Endothelial cell of umbilical vein (primary cell): ENCODE measurements around the gene LRRC61. TPM values are rescaled to one million over a fixed set of nuclear protein-coding genes. Genes with fewer than 3 reads are reported as not detected.

ENCODE experiments used
- BruUV-seq: library from RNA; stranded (reverse); fragments of 400-500 nt; replicated peaks from 2 replicates; lab custom pipeline; 2021; lab: Mats Ljungman, UMichigan
- CTCF ChIA-PET: fragments of 300-600, 350-600 bp; sonication (Branson Sonifier 250); formaldehyde crosslinking; loops from one replicate; lab custom pipeline; 2021; ENCODE audit warnings: antibody characterized with exemption, inconsistent platforms; lab: Charles Lee
- POLR2A ChIA-PET: fragments of 300-600, 350-600 bp; sonication (Branson Sonifier 250); formaldehyde crosslinking; loops from one replicate; lab custom pipeline; 2021; ENCODE audit warnings: antibody characterized with exemption, inconsistent platforms; lab: Charles Lee
- DNase-seq: peaks from one replicate; pipeline ENCODE4 v3.0.0-alpha.2; 2011; ENCODE audit warnings: low read depth, low spot score
- FAIRE-seq: peaks from 2 replicates; lab custom pipeline; 2011; peaks lifted over from hg19 to GRCh38; lab: Jason Lieb, UNC
- H2AFZ ChIP-seq: 2 replicates; pipeline ENCODE4 v1.6.0; 2012; ENCODE audit warnings: low read depth, low read length, control low read depth, inconsistent platforms
- H3K27ac ChIP-seq: 2 replicates; pipeline ENCODE4 v1.5.1; 2011; ENCODE audit warnings: low read depth, mild to moderate bottlenecking, control low read depth, low read length, moderate library complexity; ENCODE audit not compliant: insufficient read depth
- H3K27me3 ChIP-seq, 2 experiments: 2 replicates each; pipeline versions ENCODE4 v1.6.0 to v1.6.1; 2011; ENCODE audit warnings: low read length in 2 of 2, mixed read lengths in 1 of 2; ENCODE audit not compliant: control insufficient read depth in 2 of 2, insufficient read depth in 2 of 2
- H3K36me3 ChIP-seq, 2 experiments: 2 replicates in 1 of 2; 3 replicates in 1 of 2; pipeline ENCODE4 v1.5.1; 2011; ENCODE audit warnings: low read length in 2 of 2, mild to moderate bottlenecking in 1 of 2, moderate library complexity in 1 of 2; ENCODE audit not compliant: control insufficient read depth in 2 of 2, insufficient read depth in 2 of 2; ENCODE audit errors: extremely low read depth in 1 of 2
- H3K4me1 ChIP-seq: 3 replicates; pipeline ENCODE4 v1.5.1; 2011; ENCODE audit warnings: mild to moderate bottlenecking, low read length; ENCODE audit not compliant: control insufficient read depth, insufficient read depth; ENCODE audit errors: extremely low read depth
- H3K4me2 ChIP-seq: 2 replicates; pipeline ENCODE4 v1.6.1; 2011; ENCODE audit warnings: low read length, control low read depth, mixed read lengths; ENCODE audit not compliant: insufficient read depth
- H3K4me3 ChIP-seq, 3 experiments: fragments of 200-600 bp in 1 of 3; sonication (generic), shearing (Covaris generic) in 1 of 3; replicated peaks in 1 of 3; 2 replicates each; pipeline ENCODE4 v1.5.1; 2011 to 2016; ENCODE audit warnings: control low read depth in 3 of 3, low read length in 3 of 3, mild to moderate bottlenecking in 2 of 3, inconsistent platforms in 1 of 3, low read depth in 1 of 3, moderate library complexity in 1 of 3; ENCODE audit not compliant: insufficient read depth in 1 of 3
- H3K79me2 ChIP-seq: 2 replicates; pipeline ENCODE4 v1.6.0; 2012; ENCODE audit warnings: low read length, inconsistent platforms; ENCODE audit not compliant: control insufficient read depth, insufficient read depth
- H3K9ac ChIP-seq: replicated peaks from 2 replicates; pipeline ENCODE3; 2011; ENCODE audit warnings: low read length, control low read depth; ENCODE audit not compliant: insufficient read depth; ENCODE audit errors: extremely low read depth
- H3K9me1 ChIP-seq: replicated peaks from 3 replicates; pipeline ENCODE4 v1.6.0; 2011; ENCODE audit warnings: mild to moderate bottlenecking, low read length; ENCODE audit not compliant: control insufficient read depth, insufficient read depth; ENCODE audit errors: extremely low read depth
- H3K9me3 ChIP-seq: replicated peaks from 2 replicates; pipeline ENCODE4 v1.5.1; 2012; ENCODE audit warnings: low read length, inconsistent platforms; ENCODE audit not compliant: control insufficient read depth, insufficient read depth
- H4K20me1 ChIP-seq: replicated peaks from 2 replicates; pipeline ENCODE3; 2011; ENCODE audit warnings: mild to moderate bottlenecking, low read length; ENCODE audit not compliant: control insufficient read depth, insufficient read depth; ENCODE audit errors: extremely low read depth
- FOS ChIP-seq: IDR thresholded peaks from 2 replicates; pipeline ENCODE4 v1.6.1; 2011; ENCODE audit warnings: mild to moderate bottlenecking, low read length, moderate library complexity, borderline replicate concordance; ENCODE audit not compliant: insufficient read depth
- GATA2 ChIP-seq: IDR thresholded peaks from 2 replicates; pipeline ENCODE4 v1.7.0; 2011; ENCODE audit warnings: low read depth, mild to moderate bottlenecking, moderate library complexity, mixed read lengths, low read length; ENCODE audit not compliant: insufficient read length, insufficient read depth
- MYC ChIP-seq: IDR thresholded peaks from one replicate; pipeline ENCODE4 v1.6.1; 2011; ENCODE audit warnings: mild to moderate bottlenecking, low read depth, low read length
- POLR2A ChIP-seq: IDR thresholded peaks from 2 replicates; pipeline ENCODE4 v1.6.1; 2012; ENCODE audit warnings: low read depth, mild to moderate bottlenecking, control low read depth, low read length
- POLR2AphosphoS5 ChIP-seq: IDR thresholded peaks from 2 replicates; pipeline ENCODE4 v1.6.1; 2012; ENCODE audit warnings: low read depth, mild to moderate bottlenecking, control low read depth, low read length, moderate library complexity; ENCODE audit not compliant: insufficient read depth
- dilution Hi-C: fragments of 300-500 bp; cut with MboI; formaldehyde crosslinking; loops from one replicate; pipeline ENCODE4 v1.15.0; 2019; ENCODE audit warnings: low sequenced_read_pairs; ENCODE audit not compliant: extremely low pct_ligation_motif_present
- intact Hi-C: fragments of 100-400 bp; cut with micrococcal nuclease; formaldehyde crosslinking; loops from one replicate; pipeline ENCODE4 v1.10.0; 2022
- polyA plus RNA-seq, 4 experiments: library from polyadenylated mRNA; depleted of rRNA in 3 of 4; stranded (reverse) in 3 of 4; unstranded in 1 of 4; fragments of >200 nt; gene quantifications; 2 replicates each; pipeline versions ENCODE4 v1.2.1 to v1.2.3, GENCODE V29; 2011 to 2012; ENCODE audit warnings: missing spikeins in 1 of 4
- total RNA-seq: library from RNA; stranded (reverse); gene quantifications from 2 replicates; pipeline ENCODE4 v1.2.3, GENCODE V29; 2021
- TF ChIP-seq, protein P1 (sequence below): IDR thresholded peaks from 2 replicates; pipeline ENCODE4 v1.6.1; 2011; ENCODE audit not compliant: insufficient read depth, insufficient read length
- TF ChIP-seq, protein P2 (sequence below), 2 donors: IDR thresholded peaks; 1 replicate in 1 of 2; 2 replicates in 1 of 2; pipeline ENCODE4 v1.5.1; 2011; ENCODE audit warnings: low read length in 2 of 2, mild to moderate bottlenecking in 2 of 2, moderate library complexity in 2 of 2, control low read depth in 1 of 2, inconsistent platforms in 1 of 2, low read depth in 1 of 2; ENCODE audit not compliant: insufficient read depth in 1 of 2; ENCODE audit errors: extremely low read depth in 1 of 2

LRRC61 gene
- total and polyA plus RNA-seq, 2 donors (not counting 3 experiments of a cell fraction or from before 2014, with no cell fraction given) = 0.72 TPM; not detected in 1

DNA sequence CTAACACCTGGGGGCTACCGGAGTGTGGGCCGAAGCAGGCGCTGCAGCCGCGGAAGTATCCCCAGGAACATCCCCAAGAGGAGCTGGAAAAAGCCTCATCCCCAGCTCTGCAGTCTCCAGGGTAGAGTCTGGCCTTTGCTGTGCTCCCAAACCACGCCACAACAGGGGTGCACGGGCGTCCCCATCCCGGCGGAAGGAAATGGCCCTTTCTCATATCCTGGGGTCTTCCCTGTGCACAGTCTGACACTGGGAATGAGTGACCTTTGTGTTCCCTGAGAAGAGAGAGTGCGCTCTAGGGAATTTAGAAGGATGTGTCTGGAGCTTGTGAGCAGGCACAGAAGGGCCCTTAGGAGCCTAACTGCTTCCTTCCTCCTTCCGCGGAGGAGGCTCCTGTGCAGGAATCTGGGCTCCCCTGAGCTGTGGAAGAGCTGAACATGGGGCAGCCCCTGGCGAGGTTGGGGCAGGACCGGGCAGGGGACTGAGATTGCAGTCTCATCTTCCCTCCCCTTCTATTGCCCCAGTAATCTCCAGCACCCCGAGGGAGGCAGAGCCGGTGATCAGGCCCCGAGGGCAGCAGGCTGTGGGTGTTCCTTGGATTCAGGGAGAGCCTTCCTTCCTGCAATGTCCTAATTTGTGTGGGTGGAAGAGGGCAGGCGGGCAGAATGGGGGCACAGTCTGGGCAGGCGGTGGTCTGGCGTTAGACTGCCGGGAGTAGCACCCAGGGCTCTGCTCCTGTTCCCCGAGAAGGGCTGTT, 46.8 kb downstream of the LRRC61 start:
- DNase-seq = peak; percentile 25
- no peak overlapping the region for H2AFZ ChIP-seq
- H3K27me3 ChIP-seq = no peaks in the 10 kb centered on the region
- H3K9me3 ChIP-seq = no peaks in the 10 kb centered on the region
- peak overlapping the region; percentile 84 for H3K9ac ChIP-seq
- no peaks in the 10 kb centered on the region for H3K9me1 ChIP-seq
- intact Hi-C loops (loop anchor here (1.0 to 10.0 kb wide), 4 partner anchors 9 to 622 kb away; partner anchors contain the start of genes GIMAP4, GIMAP6, NOS3 and ZNF775), dilution Hi-C loops (no loop called here)
- peak overlapping the region; percentile 57 for H3K27ac ChIP-seq
- H3K4me2 ChIP-seq = peak overlapping the region; percentile 38
- peaks cover 17% of the 10 kb centered on the region for H3K4me1 ChIP-seq
- ChIA-PET CTCF (interaction anchor here (0.7 to 2.5 kb wide), 11 partner anchors 9 to 619 kb away, joined by 3 to 16 read pairs (median 3); partner anchors contain the start of gene ZNF775), POLR2A (interaction anchor here (2.4 kb wide), 1 partner anchor 9 kb away, joined by 13 read pairs; the partner anchor contains the start of gene ZNF775)
- no peak for FAIRE-seq
- no peaks in the 10 kb centered on the region for H4K20me1 ChIP-seq
- peaks cover 15 to 37% of the 10 kb centered on the region in 2 experiments for H3K36me3 ChIP-seq
- BruUV-seq = TSS peak; percentile 14
- TF ChIP-seq GATA2 = no peak
- TF ChIP-seq POLR2AphosphoS5 = no peak
- no peak for TF ChIP-seq FOS
- TF ChIP-seq, protein P1, sequence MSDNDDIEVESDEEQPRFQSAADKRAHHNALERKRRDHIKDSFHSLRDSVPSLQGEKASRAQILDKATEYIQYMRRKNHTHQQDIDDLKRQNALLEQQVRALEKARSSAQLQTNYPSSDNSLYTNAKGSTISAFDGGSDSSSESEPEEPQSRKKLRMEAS = no peak
- TF ChIP-seq, protein P2, sequence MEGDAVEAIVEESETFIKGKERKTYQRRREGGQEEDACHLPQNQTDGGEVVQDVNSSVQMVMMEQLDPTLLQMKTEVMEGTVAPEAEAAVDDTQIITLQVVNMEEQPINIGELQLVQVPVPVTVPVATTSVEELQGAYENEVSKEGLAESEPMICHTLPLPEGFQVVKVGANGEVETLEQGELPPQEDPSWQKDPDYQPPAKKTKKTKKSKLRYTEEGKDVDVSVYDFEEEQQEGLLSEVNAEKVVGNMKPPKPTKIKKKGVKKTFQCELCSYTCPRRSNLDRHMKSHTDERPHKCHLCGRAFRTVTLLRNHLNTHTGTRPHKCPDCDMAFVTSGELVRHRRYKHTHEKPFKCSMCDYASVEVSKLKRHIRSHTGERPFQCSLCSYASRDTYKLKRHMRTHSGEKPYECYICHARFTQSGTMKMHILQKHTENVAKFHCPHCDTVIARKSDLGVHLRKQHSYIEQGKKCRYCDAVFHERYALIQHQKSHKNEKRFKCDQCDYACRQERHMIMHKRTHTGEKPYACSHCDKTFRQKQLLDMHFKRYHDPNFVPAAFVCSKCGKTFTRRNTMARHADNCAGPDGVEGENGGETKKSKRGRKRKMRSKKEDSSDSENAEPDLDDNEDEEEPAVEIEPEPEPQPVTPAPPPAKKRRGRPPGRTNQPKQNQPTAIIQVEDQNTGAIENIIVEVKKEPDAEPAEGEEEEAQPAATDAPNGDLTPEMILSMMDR (IDR thresholded peaks at IDR 0.05; ENCODE audit: extremely low read depth in 1 of 2, insufficient read depth in 1 of 2, low read depth in 1 of 2, low read length in 2 of 2) = no peak
- no peak for TF ChIP-seq MYC
- TF ChIP-seq POLR2A = no peak
- H3K4me3 ChIP-seq = peak overlapping the region; percentile 49 to 79 (median 62)
- peaks cover 54% of the 10 kb centered on the region for H3K79me2 ChIP-seq
